Heart left ventricle (tissue), 16 donors: ENCODE data around the gene RNF150. TPM values are rescaled to one million over a fixed set of nuclear protein-coding genes. Genes with fewer than 3 reads are reported as not detected.

Source experiments
- ATAC-seq, 4 donors: fragments of 200-7000 bp; cut with Tn5 transposase; one replicate each; pipeline ENCODE4 v1.9.1; 2020 to 2022; ENCODE audit warnings: moderate library complexity in 4 of 4, mild to moderate bottlenecking in 3 of 4, moderate number of reproducible peaks in 1 of 4
- DNase-seq, 5 donors: peaks; one replicate each; pipeline ENCODE4 v3.0.0-alpha.2; 2020
- H3K27ac ChIP-seq, 12 donors: fragments of 200-600 bp; sonication (generic) in 4 of 12; one replicate each; pipeline versions ENCODE4 v1.5.0 to v1.8.0; 2016 to 2022; ENCODE audit warnings: mild to moderate bottlenecking in 2 of 12
- H3K27me3 ChIP-seq, 9 donors: fragments of 200-600 bp; sonication (generic) in 2 of 9; one replicate each; pipeline versions ENCODE4 v1.5.1 to v1.8.0; 2016 to 2022; ENCODE audit warnings: mild to moderate bottlenecking in 3 of 9
- H3K36me3 ChIP-seq, 9 donors: fragments of 200-600 bp; sonication (generic) in 2 of 9; one replicate each; pipeline versions ENCODE4 v1.5.0 to v1.8.0; 2018 to 2022; ENCODE audit warnings: mild to moderate bottlenecking in 2 of 9
- H3K4me1 ChIP-seq, 12 donors: fragments of 200-600 bp; sonication (generic) in 4 of 12; one replicate each; pipeline versions ENCODE4 v1.5.0 to v1.8.0; 2016 to 2022; ENCODE audit warnings: mild to moderate bottlenecking in 3 of 12
- H3K4me3 ChIP-seq, 12 donors: fragments of 200-600 bp; sonication (generic) in 4 of 12; one replicate each; pipeline versions ENCODE4 v1.5.0 to v1.8.0; 2017 to 2022; ENCODE audit warnings: mild to moderate bottlenecking in 9 of 12, moderate library complexity in 4 of 12
- H3K9me3 ChIP-seq, 12 donors: fragments of 200-600 bp; sonication (generic) in 4 of 12; one replicate each; pipeline versions ENCODE4 v1.5.0 to v1.8.0; 2016 to 2022; ENCODE audit warnings: mild to moderate bottlenecking in 1 of 12
- POLR2A ChIP-seq, 2 donors: fragments of 450-650 bp; IDR thresholded peaks; one replicate each; pipeline ENCODE4 v1.6.1; 2017; ENCODE audit warnings: antibody characterized with exemption in 2 of 2, mild to moderate bottlenecking in 2 of 2, moderate library complexity in 2 of 2
- WGBS, 4 donors: extraction: QIAGEN DNeasy Blood & Tissue Kit in 2 of 4; methylation state at CpG; one replicate each; pipeline versions ENCODE4 v1.1.5 to v1.1.7; 2013 to 2018; 5-methylcytosine and 5-hydroxymethylcytosine counted together
- intact Hi-C, 10 donors: fragments of 100-400 bp; cut with DNase I; formaldehyde crosslinking; loops; one replicate each; pipeline versions ENCODE4 v1.11.1 to v1.14.2; 2022
- polyA plus RNA-seq, 2 donors: library from polyadenylated mRNA; stranded (reverse); fragments of 200-250 nt; gene quantifications; one replicate each; pipeline ENCODE4 v1.2.3, GENCODE V29; 2013
- total RNA-seq, 9 donors: library from RNA; depleted of rRNA in 2 of 9; stranded (reverse); fragments of >200 nt in 2 of 9; fragmentation: NEBNext Ultra II Directional in 3 of 9; extraction: Animal tissue kit (Norgen Biotek cat#: 25700) in 3 of 9; gene quantifications; one replicate each; pipeline versions ENCODE4 v1.1.0 to v1.2.4, GENCODE V29; 2016 to 2023
- TF ChIP-seq, protein P1 (sequence below), 12 donors: fragments of 200-600 bp; sonication (generic) in 4 of 12; IDR thresholded peaks; one replicate each; pipeline versions ENCODE4 v1.5.0 to v1.8.0; 2018 to 2022; ENCODE audit warnings: antibody characterized with exemption in 12 of 12, mild to moderate bottlenecking in 5 of 12
- donor health status: ischemic (EF 13 %, LVEDD 7.1; RV severe dilation, severe dysfunction).
- donor health status: healthy with polysubstance abuse.
- donor health status: DM: no; HTN: yes; CAD: no.
- donor health status: DM: no; HTN: no; CAD: no.
- donor health status: ischemic (EF 25% LVEDD 6.9; RV normal size, moderate dysfunction).
- donor health status: ischemic (EF 25% LVEDD 5.7; RV mildly dilated, moderate dysfunction).
- donor health status: healthy.
- donor health status: DM: yes; HTN: yes; CAD: no.
- donor health status: ischemic (EF 35%, LVEDD 5.7; RV mildly dilated, moderate dysfunction).
- donor health status: nonischemic (EF 11% LVEDD 7.7; RV severe dilation, severe dysfunction).
- donor health status: DM: yes; HTN: yes; CAD: no.
- donor health status: PGD.
- donor health status: ischemic (EF 29% LVEDD 5.4; RV normal size, mild dysfunction).
- donor health status: nonischemic (EF 23%, LVEDD 6.1; RV moderate dilation, normal function).

The RNF150 gene
- total and polyA plus RNA-seq, 11 donors, result 11.9 to 146 (median 72.5) TPM

DNA sequence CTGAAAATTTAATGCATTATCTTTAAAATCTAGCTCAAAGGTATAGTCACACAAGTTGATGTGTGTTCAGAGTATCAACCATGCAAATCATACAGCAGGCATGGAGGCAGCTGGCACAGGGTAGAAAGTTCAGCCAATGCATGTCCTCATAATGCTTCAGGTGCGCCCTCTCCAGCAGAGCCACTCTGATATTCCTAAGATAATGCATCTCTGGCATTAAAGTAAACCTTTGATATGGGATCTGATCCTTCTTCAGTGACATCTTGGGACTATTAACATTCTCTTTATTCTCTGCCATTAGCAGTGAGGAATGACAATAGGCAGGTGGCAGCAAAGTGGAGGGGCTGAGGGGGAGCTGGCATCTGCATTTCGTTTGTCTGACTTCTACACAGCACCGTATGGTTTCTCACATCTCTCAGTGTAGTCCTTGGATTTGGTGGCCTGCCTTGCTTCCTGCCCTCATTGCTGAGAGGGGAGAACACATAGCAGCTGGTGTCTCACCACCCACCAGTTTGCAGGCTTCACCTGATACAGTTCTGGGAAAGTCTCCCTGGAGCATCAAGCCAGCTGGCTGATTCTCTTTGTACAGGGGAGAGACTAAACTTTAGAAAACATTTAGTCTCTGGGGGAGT is 208.4 kb downstream of the RNF150 start:
- 41 to 59% (median 44%) methylated on average over 3 of the region's 3 CpGs for WGBS, 4 donors
- no peak overlapping the region for H3K4me3 ChIP-seq
- peaks cover 0 to 26% (median 3%) of the 10 kb centered on the region in 12 donors for H3K4me1 ChIP-seq
- ATAC-seq (peak; percentile 17 to 61 (median 48)), DNase-seq (no peak)
- TF ChIP-seq, protein P1, sequence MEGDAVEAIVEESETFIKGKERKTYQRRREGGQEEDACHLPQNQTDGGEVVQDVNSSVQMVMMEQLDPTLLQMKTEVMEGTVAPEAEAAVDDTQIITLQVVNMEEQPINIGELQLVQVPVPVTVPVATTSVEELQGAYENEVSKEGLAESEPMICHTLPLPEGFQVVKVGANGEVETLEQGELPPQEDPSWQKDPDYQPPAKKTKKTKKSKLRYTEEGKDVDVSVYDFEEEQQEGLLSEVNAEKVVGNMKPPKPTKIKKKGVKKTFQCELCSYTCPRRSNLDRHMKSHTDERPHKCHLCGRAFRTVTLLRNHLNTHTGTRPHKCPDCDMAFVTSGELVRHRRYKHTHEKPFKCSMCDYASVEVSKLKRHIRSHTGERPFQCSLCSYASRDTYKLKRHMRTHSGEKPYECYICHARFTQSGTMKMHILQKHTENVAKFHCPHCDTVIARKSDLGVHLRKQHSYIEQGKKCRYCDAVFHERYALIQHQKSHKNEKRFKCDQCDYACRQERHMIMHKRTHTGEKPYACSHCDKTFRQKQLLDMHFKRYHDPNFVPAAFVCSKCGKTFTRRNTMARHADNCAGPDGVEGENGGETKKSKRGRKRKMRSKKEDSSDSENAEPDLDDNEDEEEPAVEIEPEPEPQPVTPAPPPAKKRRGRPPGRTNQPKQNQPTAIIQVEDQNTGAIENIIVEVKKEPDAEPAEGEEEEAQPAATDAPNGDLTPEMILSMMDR (IDR thresholded peaks at IDR 0.05), result no peak
- no peak for TF ChIP-seq POLR2A (IDR thresholded peaks at IDR 0.05)
- no peaks in the 10 kb centered on the region for H3K9me3 ChIP-seq
- peaks cover 0 to 3% (median 0%) of the 10 kb centered on the region in 9 donors for H3K36me3 ChIP-seq
- intact Hi-C loops, result no loop called here
- H3K27ac ChIP-seq, result peak overlapping the region in 3 of 12 donors; percentile 8 to 34 (median 11)
- no peaks in the 10 kb centered on the region for H3K27me3 ChIP-seq

DNA sequence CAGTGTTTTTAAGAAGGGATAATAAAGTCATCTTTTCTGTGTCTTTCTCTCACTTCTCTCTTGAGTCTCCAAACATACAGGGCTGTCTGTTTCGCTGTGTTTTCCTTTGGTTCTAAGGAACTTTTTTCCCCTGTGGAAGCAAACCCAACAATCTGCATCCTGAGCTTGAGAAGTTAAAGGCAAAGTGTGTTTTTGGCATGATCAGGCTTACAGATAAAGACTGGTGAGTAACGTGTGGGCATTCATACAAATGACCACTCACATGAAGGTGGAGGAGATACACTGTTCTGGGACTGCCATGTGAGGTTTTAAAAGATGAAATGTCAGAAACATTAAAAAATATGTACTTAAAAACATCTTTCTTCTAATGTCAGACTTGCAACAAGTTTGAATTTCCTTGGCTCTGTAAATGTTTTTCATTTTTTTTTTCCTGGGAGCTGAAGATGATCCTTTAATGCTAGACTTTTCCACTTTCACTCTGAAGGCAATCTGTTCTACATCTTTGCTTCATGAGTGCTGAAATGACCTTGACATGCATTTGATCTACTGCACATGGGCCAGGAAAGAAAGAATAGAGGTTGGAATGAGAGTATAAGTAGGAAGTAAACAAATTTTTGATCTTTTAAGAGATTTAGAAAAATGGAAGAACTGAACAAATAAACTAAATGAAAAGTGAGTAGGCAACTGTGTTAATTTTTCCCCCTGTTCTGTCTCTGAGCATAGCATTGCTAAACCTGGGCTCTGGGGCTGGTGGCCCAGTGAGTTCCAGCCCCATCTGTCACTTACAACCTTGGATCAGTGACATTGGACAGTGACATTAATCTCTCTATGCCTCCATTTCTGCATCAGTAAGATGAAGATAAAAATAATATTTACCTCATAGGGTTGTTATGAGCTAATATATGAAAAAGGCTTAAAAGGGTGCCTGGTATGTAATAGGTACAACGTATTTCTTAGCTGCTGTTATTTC is 226.0 kb downstream of the RNF150 start:
- Histone ChIP-seq H3K27ac (peak overlapping the region in 9 of 12 donors; percentile 1 to 57 (median 12)), H3K27me3 (no peaks in the 10 kb centered on the region), H3K4me1 (peaks cover 0 to 44% (median 11%) of the 10 kb centered on the region in 12 donors), H3K9me3 (no peaks in the 10 kb centered on the region), H3K4me3 (no peak overlapping the region), H3K36me3 (peaks cover 0 to 15% (median 7%) of the 10 kb centered on the region in 9 donors)
- TF ChIP-seq, protein P1 (IDR thresholded peaks at IDR 0.05), result no peak
- TF ChIP-seq POLR2A (IDR thresholded peaks at IDR 0.05), result no peak
- DNase-seq (no peak), ATAC-seq (peak in 3 of 4 donors; percentile 54 to 73 (median 58))
- intact Hi-C loops, result no loop called here
- 49 to 56% (median 53%) methylated on average over 3 of the region's 3 CpGs for WGBS, 4 donors

DNA sequence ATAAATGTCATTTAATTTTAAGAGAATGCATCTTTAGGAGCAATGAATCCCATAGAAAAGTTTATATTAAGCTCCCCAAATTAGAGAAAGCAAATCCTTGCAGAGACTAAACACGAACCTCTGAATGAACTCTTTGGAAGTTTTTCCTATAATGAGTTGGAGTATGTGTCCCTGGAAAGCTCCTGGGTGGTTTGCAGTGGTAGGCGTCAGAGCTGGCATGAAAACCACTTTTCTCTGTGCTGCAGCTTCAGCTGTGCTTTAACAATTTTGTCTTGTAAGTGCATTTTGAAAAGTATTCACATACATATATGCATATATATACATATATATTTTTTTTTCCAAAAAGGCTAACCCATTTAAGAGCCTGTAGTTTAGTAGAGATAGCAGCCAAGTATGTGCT is 228.4 kb downstream of the RNF150 start:
- Histone ChIP-seq H3K36me3 (peaks cover 0 to 7% (median 0%) of the 10 kb centered on the region in 9 donors), H3K4me3 (no peak overlapping the region), H3K4me1 (peaks cover 0 to 44% (median 11%) of the 10 kb centered on the region in 12 donors), H3K9me3 (no peaks in the 10 kb centered on the region), H3K27ac (no peak overlapping the region), H3K27me3 (no peaks in the 10 kb centered on the region)
- ATAC-seq, result no peak
- 28 to 43% (median 35%) methylated on average over 2 of the region's 2 CpGs for WGBS, 4 donors
- no peak for DNase-seq
- intact Hi-C loops, result no loop called here
- no peak for TF ChIP-seq POLR2A (IDR thresholded peaks at IDR 0.05)
- TF ChIP-seq, protein P1 (IDR thresholded peaks at IDR 0.05), result no peak
